Kidney epithelial cell (primary cell): ENCODE results near the gene KDSR. TPM values are rescaled to one million over a fixed set of nuclear protein-coding genes. Genes with fewer than 3 reads are reported as not detected.

Experiments
- DNase-seq: peaks from one replicate; pipeline ENCODE4 v3.0.0-alpha.2; 2010; ENCODE audit warnings: low read depth
- H3K27me3 ChIP-seq: 2 replicates; pipeline ENCODE4 v1.6.0; 2011; ENCODE audit warnings: low read length; ENCODE audit not compliant: control insufficient read depth, insufficient read depth
- H3K36me3 ChIP-seq: 2 replicates; pipeline ENCODE4 v1.5.1; 2011; ENCODE audit warnings: low read length; ENCODE audit not compliant: control insufficient read depth, insufficient read depth
- H3K4me3 ChIP-seq: 2 replicates; pipeline ENCODE4 v1.5.1; 2011; ENCODE audit warnings: low read depth, mild to moderate bottlenecking, control low read depth, low read length
- CTCF ChIP-seq: IDR thresholded peaks from 2 replicates; pipeline ENCODE4 v1.5.1; 2011; ENCODE audit warnings: mild to moderate bottlenecking, moderate library complexity, low read length, control low read depth, inconsistent platforms; ENCODE audit not compliant: insufficient read depth, poor library complexity, severe bottlenecking
- total RNA-seq: library from RNA; depleted of rRNA; stranded (reverse); fragments of >200 nt; gene quantifications from 2 replicates; pipeline ENCODE4 v1.2.3, GENCODE V29; 2015

The KDSR gene
- total RNA-seq, 1 donor from 2014 or later = 32.1 TPM

GRCh38 chr18:63303547-63303946, 63.5 kb downstream of the KDSR start:
- Histone ChIP-seq H3K4me3 (no peak overlapping the region), H3K27me3 (no peaks in the 10 kb centered on the region), H3K36me3 (no peaks in the 10 kb centered on the region)
- no peak for TF ChIP-seq CTCF
- DNase-seq = no peak

- Histone ChIP-seq H3K27me3 (no peaks in the 10 kb centered on the region), H3K4me3 (no peak overlapping the region), H3K36me3 (no peaks in the 10 kb centered on the region)
- no peak for TF ChIP-seq CTCF
- DNase-seq = no peak
Measured at GRCh38 chr18:63302636-63303405, 64.2 kb downstream of the KDSR start.

GRCh38 chr18:63302220-63302619, 64.8 kb downstream of the KDSR start:
- DNase-seq = no peak
- Histone ChIP-seq H3K36me3 (no peaks in the 10 kb centered on the region), H3K27me3 (no peaks in the 10 kb centered on the region), H3K4me3 (no peak overlapping the region)
- TF ChIP-seq CTCF = no peak

- no peak for DNase-seq
- no peak for TF ChIP-seq CTCF
- H3K27me3 ChIP-seq = no peaks in the 10 kb centered on the region
- H3K36me3 ChIP-seq = no peaks in the 10 kb centered on the region
- no peak overlapping the region for H3K4me3 ChIP-seq
Measured at GRCh38 chr18:63301434-63301833, 65.6 kb downstream of the KDSR start.

GRCh38 chr18:63299837-63300745, 66.9 kb downstream of the KDSR start:
- no peak for DNase-seq
- TF ChIP-seq CTCF = no peak
- Histone ChIP-seq H3K27me3 (no peaks in the 10 kb centered on the region), H3K4me3 (no peak overlapping the region), H3K36me3 (no peaks in the 10 kb centered on the region)
